ENCODE data around the gene TXN2.

TXN2 gene

DNA sequence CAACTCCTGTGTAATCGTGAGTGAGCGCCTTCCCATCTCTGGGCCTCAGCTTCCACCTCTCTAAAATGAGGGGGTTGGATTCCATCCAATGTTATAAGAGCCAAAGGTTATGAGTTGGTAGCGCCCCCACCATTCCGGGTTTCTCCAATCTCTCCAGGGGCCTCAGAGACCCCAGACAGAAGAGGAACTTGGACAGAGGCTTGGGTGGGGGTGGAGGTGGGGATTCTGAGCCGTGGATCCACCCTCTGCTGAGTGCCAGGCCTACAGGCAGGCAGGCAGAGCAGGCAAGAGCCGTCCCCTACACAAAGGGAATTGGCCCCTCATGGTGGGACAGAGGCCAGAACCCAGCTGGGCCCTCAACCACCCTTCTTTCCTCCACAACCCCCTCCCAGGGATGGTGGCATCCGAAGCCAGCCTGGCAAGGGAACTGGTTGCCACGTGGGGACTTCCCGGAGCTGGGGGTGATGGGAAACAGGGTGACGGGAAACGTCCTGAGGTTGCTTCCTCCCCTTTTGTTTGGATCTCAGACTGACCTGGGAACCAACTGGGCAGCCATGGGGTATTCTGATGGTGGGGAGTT is 31.8 kb downstream of the TXN2 start:
- Histone ChIP-seq H3K27ac (ENCODE audit: low read depth, low read length) (peak overlapping the region; percentile 16), H3K4me1 (ENCODE audit: control insufficient read depth, insufficient read depth, low read length) (peaks cover 9% of the 10 kb centered on the region), H3K9ac (ENCODE audit: low read length) (peak overlapping the region; percentile 7), H3K27me3 (ENCODE audit: control insufficient read depth, insufficient read depth, low read length) (no peaks in the 10 kb centered on the region), H3K36me3 (ENCODE audit: control insufficient read depth, insufficient read depth, low read length) (no peaks in the 10 kb centered on the region), H3K4me3 (ENCODE audit: low read length) (no peak overlapping the region)

DNA sequence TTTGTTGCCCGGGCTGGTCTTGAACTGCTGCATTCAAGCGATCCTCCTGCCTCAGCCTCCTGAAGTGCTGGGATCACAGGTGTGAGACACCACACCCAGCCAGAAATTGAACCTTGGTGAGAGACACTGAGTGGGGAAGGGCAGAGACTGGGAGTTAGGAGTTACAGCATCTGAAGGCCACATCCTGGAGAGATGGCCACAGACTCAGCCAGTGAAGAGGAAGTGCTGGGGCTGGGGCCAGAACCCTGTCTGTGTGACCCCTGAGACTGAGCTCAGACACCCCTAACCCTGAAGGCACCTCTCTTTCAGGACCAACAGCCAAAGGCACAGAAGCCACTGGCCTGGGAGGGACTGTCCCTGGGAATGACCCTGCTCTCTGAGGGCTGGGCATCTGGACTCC is 33.8 kb downstream of the TXN2 start:
- H3K4me3 ChIP-seq (ENCODE audit: low read length) = no peak overlapping the region
- H3K9ac ChIP-seq (ENCODE audit: low read length) = no peak overlapping the region
- H3K36me3 ChIP-seq (ENCODE audit: control insufficient read depth, insufficient read depth, low read length) = no peaks in the 10 kb centered on the region
- peaks cover 9% of the 10 kb centered on the region for H3K4me1 ChIP-seq (ENCODE audit: control insufficient read depth, insufficient read depth, low read length)
- no peaks in the 10 kb centered on the region for H3K27me3 ChIP-seq (ENCODE audit: control insufficient read depth, insufficient read depth, low read length)
- H3K27ac ChIP-seq (ENCODE audit: low read depth, low read length) = no peak overlapping the region

DNA sequence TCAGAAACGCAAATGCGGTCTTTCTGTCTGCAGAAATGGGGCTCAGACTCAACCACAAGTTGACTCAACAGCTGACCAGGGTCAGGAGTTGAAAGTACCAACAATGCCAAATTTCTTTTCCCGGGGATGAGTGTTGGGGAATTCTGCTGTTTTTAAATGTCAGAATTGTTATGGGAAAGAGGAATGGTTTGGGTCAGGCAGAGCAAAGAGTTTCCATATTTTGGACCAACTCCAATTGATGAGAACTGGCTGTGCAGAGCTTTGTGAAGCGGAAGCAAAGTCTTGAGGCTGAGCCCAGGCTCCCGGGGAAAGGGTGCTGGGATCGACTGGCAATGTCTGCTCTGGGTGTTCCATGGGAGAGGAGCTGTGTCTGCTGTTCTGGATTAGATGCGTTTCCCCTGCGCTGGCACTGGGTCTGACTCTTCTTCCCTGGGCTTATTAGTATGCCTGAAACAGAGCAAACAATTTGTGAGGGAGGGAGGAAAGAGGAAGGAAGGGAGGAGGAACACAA is 36.2 kb downstream of the TXN2 start:
- Histone ChIP-seq H3K4me3 (ENCODE audit: low read length) (no peak overlapping the region), H3K36me3 (ENCODE audit: control insufficient read depth, insufficient read depth, low read length) (no peaks in the 10 kb centered on the region), H3K27me3 (ENCODE audit: control insufficient read depth, insufficient read depth, low read length) (no peaks in the 10 kb centered on the region), H3K9ac (ENCODE audit: low read length) (no peak overlapping the region), H3K4me1 (ENCODE audit: control insufficient read depth, insufficient read depth, low read length) (peaks cover 4% of the 10 kb centered on the region), H3K27ac (ENCODE audit: low read depth, low read length) (peak overlapping the region; percentile 70)

DNA sequence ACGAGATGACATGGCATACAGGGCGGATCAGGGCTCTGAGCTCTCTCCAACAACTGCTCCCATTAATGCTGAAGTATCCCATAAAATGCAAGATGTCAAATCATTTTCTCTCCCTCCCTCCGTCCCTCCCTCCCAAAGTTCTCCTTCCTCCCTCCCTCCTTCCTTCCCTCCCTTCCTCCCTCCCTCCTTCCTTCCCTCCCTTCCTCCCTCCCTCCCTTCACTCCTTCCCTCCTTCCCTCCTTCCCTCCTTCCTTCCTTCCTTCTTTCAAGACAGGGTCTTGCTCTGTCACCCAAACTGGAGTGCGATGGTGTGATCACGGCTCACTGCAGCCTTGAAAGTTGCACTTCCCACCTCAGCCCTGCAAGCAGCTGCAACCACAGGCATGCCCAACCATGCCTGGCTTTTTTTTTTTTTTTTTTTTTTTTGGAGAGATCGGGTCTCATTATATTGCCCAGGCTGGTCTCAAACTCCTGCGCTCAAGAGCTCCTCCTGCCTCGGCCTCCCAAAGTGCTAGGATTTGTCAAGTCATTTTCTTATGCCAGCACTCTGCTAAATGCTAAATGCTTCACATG is 38.2 kb downstream of the TXN2 start:
- no peaks in the 10 kb centered on the region for H3K36me3 ChIP-seq (ENCODE audit: control insufficient read depth, insufficient read depth, low read length)
- no peak overlapping the region for H3K27ac ChIP-seq (ENCODE audit: low read depth, low read length)
- no peak overlapping the region for H3K4me3 ChIP-seq (ENCODE audit: low read length)
- no peak overlapping the region for H3K9ac ChIP-seq (ENCODE audit: low read length)
- H3K27me3 ChIP-seq (ENCODE audit: control insufficient read depth, insufficient read depth, low read length) = no peaks in the 10 kb centered on the region
- H3K4me1 ChIP-seq (ENCODE audit: control insufficient read depth, insufficient read depth, low read length) = no peaks in the 10 kb centered on the region

DNA sequence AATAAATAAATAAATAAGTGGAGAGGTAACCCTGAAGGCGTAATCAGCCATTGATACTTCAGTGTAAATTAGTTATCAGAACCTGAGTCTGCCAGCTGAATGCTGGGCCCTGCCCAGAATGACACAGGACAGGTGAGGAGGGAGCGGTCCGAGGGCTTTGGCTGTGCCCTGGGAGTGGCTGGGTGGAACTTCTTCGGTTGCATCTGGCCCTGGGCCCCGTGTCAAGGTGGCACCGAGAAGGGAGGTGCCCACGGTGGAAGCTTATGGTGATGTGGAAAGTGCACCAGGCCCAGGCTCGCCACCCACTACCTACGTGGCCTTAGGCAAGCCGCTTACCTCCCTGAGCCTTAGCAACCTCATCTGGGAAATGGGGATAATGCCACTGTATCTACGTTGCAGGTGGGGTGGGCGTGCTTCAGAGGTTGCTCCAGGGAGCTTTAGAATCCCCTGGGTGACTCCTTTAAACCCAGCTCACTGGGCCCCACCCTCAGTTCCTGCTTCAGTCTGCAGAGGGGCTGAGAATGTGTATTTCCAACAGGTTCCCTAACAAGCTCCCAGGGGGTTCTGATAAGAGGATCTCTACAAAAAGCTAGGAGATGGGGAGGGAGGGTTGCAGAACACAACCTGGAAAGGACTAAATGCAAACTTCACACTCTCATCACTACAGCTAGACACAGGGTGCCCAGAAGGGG is 38.8 kb downstream of the TXN2 start:
- Histone ChIP-seq H3K27me3 (ENCODE audit: control insufficient read depth, insufficient read depth, low read length) (no peaks in the 10 kb centered on the region), H3K27ac (ENCODE audit: low read depth, low read length) (no peak overlapping the region), H3K4me3 (ENCODE audit: low read length) (no peak overlapping the region), H3K36me3 (ENCODE audit: control insufficient read depth, insufficient read depth, low read length) (no peaks in the 10 kb centered on the region), H3K9ac (ENCODE audit: low read length) (no peak overlapping the region), H3K4me1 (ENCODE audit: control insufficient read depth, insufficient read depth, low read length) (no peaks in the 10 kb centered on the region)

DNA sequence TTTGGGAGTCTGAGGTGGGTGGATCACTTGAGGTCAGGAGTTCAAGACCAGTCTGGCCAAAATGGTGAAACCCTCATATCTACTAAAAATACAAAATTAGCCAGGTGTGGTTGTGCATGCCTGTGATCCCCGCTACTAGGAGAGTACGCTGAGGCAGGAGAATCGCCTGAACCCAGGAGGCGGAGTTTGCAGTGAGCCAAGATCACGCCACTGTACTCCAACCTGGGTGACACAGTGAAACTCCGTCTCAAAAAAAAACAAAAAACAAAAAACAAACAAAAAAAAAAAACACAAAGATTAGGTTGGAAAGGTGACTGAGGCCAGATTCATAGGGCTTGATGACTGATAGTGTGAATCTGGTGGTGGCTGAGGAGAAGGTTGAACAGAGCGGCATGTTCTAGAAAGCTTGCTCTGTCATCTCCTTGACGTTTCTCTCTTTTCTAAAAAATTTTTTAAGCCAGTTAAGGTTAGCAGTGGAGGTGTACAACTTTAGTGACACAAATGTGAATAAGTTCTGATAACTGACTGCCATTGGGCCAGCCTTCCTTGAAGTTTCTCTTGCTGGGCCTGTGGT is 40.9 kb downstream of the TXN2 start:
- H3K4me3 ChIP-seq (ENCODE audit: low read length) = no peak overlapping the region
- no peaks in the 10 kb centered on the region for H3K4me1 ChIP-seq (ENCODE audit: control insufficient read depth, insufficient read depth, low read length)
- H3K27ac ChIP-seq (ENCODE audit: low read depth, low read length) = no peak overlapping the region
- no peaks in the 10 kb centered on the region for H3K36me3 ChIP-seq (ENCODE audit: control insufficient read depth, insufficient read depth, low read length)
- no peaks in the 10 kb centered on the region for H3K27me3 ChIP-seq (ENCODE audit: control insufficient read depth, insufficient read depth, low read length)
- no peak overlapping the region for H3K9ac ChIP-seq (ENCODE audit: low read length)

DNA sequence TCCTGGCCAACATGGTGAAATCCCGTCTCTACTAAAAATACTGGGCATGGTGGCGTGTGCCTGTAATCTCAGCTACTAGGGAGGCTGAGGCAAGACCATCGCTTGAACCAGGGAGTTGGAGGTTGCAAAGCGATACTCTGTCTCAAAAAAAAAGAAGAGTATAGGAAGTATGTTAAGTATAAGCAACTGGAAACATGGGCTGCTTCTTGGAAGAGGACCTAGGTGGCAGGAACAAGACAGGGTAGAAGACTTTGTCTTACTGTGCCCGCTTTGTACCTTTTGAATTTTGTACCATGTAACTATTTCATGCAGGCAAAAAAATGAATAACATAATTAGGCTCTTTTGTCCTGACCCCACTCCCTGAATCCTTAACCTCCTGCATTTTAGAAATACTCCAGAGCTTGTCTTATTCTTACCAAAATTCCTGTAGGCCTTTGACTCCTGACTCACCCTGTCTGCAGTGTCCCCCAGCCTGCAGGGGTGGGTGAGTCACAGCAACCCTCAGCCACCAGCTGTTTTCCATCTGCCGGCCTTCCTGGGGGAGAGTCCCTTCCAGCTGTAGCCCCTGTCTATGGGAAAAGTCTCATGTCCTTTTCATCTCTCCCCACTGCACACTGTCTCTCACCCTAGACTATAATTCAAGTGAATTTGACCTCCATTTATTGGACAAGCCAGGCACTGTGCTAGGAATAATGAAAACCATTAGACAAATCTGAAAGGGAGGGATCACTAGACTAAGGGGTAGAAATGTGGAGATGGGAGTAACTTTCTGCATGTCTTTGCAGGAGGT is 41.8 kb downstream of the TXN2 start:
- Histone ChIP-seq H3K4me3 (ENCODE audit: low read length) (no peak overlapping the region), H3K9ac (ENCODE audit: low read length) (no peak overlapping the region), H3K27ac (ENCODE audit: low read depth, low read length) (no peak overlapping the region), H3K4me1 (ENCODE audit: control insufficient read depth, insufficient read depth, low read length) (no peaks in the 10 kb centered on the region), H3K36me3 (ENCODE audit: control insufficient read depth, insufficient read depth, low read length) (no peaks in the 10 kb centered on the region), H3K27me3 (ENCODE audit: control insufficient read depth, insufficient read depth, low read length) (no peaks in the 10 kb centered on the region)

DNA sequence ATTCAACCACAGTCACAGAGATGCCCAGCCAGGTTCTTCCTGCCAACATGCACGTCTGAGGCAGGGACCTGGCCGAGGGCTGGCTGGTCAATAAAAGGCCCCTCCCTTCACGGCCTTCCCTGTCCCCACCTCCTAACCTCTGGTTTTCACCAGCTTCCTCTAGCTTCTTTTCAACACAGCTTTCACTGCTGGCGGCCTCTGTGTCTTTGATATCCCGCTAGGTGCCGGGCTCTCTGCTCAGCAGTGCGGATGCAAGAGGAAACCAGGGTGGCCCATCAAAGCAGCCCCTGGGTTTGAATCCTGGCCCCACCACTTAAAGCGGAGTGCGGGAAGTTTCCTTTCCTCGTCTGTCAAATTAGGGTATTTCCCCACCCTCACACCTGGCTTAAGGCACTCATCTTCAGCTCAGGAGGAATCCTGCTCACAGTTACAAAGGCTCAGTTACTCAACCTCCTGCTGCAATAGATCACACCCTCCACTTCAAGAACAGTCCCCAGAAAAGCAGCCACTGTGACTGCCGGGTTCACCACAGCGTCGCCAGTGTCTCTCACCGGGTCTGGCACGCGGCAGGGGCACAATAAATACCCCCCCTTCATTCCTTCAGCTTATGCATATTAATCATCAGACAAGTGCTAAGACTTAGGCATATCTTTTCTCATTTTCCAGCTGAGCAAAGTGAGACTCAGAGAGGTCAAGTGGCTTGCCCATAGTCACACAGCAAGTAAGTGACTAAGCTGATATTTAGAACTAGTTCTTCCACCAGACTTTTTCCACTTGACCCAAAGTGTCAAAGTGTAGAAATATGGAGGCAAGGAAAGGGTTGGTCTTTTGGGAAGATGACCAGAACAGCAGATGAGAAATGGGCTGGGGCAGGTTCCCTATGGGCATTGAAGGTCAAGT is 45.7 kb downstream of the TXN2 start:
- H3K9ac ChIP-seq (ENCODE audit: low read length) = no peak overlapping the region
- no peaks in the 10 kb centered on the region for H3K4me1 ChIP-seq (ENCODE audit: control insufficient read depth, insufficient read depth, low read length)
- H3K4me3 ChIP-seq (ENCODE audit: low read length) = no peak overlapping the region

DNA sequence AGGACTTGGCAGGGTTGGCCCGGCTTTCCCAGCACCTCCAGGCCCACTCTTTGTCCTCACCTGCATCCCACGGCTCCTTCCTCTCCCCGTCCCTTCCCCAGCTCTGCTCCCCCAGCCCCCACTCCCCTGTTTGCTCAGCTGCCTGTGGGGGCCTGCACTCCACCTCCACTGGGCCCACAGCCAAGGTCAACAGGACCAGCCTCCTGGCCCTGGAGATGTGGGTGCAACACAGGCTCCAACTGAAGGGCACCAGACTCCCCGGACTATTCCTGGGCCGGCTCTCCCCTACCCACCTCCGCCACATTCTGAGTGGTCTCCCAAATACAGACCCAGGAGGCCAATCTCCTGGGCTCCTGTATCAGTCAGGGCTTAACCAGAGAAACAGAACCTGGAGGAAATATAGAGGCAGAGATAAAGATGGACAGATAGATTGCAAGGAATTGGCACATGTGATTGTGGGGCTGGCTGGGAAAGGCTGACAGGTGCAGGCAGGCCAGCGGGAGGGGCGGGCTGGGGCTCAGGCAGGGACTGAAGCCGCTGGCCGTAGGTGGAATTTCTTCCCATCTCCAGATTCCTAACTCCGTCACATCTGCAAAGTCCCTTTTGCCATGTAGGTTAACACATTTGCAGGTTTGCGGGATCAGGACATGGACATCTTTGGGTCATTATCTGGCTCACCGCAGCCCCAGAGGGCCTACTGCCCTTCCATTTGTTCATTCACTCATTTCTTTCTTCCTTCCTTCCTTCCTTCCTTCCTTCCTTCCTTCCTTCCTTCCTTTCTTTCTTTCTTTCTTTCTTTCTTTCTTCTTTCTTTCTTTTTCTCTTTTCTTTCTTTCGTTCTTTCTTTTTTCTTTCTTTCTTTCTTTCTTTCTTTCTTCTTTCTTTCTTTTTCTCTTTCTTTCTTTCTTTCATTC is 47.9 kb downstream of the TXN2 start:
- no peak overlapping the region for H3K9ac ChIP-seq (ENCODE audit: low read length)
- H3K36me3 ChIP-seq (ENCODE audit: control insufficient read depth, insufficient read depth, low read length) = no peaks in the 10 kb centered on the region
- H3K27me3 ChIP-seq (ENCODE audit: control insufficient read depth, insufficient read depth, low read length) = no peaks in the 10 kb centered on the region
- no peak overlapping the region for H3K27ac ChIP-seq (ENCODE audit: low read depth, low read length)
- no peak overlapping the region for H3K4me3 ChIP-seq (ENCODE audit: low read length)
- H3K4me1 ChIP-seq (ENCODE audit: control insufficient read depth, insufficient read depth, low read length) = no peaks in the 10 kb centered on the region

More for the DNA sequence above, 45.7 kb downstream of the TXN2 start:
- no peaks in the 10 kb centered on the region for H3K27me3 ChIP-seq (ENCODE audit: control insufficient read depth, insufficient read depth, low read length)
- H3K36me3 ChIP-seq (ENCODE audit: control insufficient read depth, insufficient read depth, low read length) = no peaks in the 10 kb centered on the region
- no peak overlapping the region for H3K27ac ChIP-seq (ENCODE audit: low read depth, low read length)

DNA sequence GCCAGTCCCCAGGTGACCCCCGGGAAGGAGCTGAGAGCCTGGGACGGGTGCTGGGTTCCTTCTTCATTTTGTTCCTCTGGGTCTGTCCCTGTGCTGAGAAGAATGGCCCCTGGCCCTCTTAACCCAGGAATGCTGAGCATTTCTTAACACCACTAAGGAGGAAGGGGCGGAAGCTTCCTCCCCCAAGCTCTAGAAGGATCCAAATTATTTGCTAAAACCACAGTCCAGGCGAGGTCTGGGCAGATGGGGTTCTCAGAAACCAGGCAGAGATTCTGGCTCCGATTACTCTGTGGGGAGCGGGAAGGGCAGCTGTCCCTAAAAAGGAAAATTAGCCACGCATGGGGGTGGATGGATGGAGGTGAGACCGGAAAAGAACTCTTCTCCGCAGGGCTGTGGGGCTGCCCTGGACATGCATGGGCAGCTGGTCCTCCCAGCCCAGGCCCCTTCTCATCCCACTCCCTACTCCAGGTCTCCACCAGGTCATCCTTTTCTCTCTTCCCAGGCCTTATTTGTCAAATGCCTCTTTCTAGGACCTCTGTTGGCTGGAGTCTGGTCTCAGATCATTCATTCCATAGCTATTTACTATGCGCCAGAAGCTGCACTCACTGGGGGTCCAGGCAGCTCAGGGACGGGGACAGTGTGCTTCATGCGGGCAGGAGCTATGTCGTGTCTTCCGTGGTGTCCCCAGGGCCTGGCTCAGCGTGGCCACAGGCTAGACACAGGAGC is 48.7 kb downstream of the TXN2 start:
- H3K27me3 ChIP-seq (ENCODE audit: control insufficient read depth, insufficient read depth, low read length) = no peaks in the 10 kb centered on the region
- H3K27ac ChIP-seq (ENCODE audit: low read depth, low read length) = no peak overlapping the region
- no peak overlapping the region for H3K4me3 ChIP-seq (ENCODE audit: low read length)
- H3K36me3 ChIP-seq (ENCODE audit: control insufficient read depth, insufficient read depth, low read length) = no peaks in the 10 kb centered on the region
- H3K4me1 ChIP-seq (ENCODE audit: control insufficient read depth, insufficient read depth, low read length) = no peaks in the 10 kb centered on the region
- no peak overlapping the region for H3K9ac ChIP-seq (ENCODE audit: low read length)

Measured in rectal smooth muscle tissue (tissue), 1 donor.